ENCODE results near the gene RAD51B. TPM values are rescaled to one million over a fixed set of nuclear protein-coding genes. Genes with fewer than 3 reads are reported as not detected.

RAD51B gene
- total RNA-seq, 1 experiment from 2014 or later: 14.2 TPM

GRCh38 chr14:67879026-67879425 is 59.4 kb downstream of the RAD51B start (continued):
- TF ChIP-seq, protein P1, sequence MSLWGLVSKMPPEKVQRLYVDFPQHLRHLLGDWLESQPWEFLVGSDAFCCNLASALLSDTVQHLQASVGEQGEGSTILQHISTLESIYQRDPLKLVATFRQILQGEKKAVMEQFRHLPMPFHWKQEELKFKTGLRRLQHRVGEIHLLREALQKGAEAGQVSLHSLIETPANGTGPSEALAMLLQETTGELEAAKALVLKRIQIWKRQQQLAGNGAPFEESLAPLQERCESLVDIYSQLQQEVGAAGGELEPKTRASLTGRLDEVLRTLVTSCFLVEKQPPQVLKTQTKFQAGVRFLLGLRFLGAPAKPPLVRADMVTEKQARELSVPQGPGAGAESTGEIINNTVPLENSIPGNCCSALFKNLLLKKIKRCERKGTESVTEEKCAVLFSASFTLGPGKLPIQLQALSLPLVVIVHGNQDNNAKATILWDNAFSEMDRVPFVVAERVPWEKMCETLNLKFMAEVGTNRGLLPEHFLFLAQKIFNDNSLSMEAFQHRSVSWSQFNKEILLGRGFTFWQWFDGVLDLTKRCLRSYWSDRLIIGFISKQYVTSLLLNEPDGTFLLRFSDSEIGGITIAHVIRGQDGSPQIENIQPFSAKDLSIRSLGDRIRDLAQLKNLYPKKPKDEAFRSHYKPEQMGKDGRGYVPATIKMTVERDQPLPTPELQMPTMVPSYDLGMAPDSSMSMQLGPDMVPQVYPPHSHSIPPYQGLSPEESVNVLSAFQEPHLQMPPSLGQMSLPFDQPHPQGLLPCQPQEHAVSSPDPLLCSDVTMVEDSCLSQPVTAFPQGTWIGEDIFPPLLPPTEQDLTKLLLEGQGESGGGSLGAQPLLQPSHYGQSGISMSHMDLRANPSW (CRISPR knock-in tag; conservative IDR thresholded peaks at IDR 0.05; ENCODE audit: low read depth): no peak
- TF ChIP-seq, protein P2, sequence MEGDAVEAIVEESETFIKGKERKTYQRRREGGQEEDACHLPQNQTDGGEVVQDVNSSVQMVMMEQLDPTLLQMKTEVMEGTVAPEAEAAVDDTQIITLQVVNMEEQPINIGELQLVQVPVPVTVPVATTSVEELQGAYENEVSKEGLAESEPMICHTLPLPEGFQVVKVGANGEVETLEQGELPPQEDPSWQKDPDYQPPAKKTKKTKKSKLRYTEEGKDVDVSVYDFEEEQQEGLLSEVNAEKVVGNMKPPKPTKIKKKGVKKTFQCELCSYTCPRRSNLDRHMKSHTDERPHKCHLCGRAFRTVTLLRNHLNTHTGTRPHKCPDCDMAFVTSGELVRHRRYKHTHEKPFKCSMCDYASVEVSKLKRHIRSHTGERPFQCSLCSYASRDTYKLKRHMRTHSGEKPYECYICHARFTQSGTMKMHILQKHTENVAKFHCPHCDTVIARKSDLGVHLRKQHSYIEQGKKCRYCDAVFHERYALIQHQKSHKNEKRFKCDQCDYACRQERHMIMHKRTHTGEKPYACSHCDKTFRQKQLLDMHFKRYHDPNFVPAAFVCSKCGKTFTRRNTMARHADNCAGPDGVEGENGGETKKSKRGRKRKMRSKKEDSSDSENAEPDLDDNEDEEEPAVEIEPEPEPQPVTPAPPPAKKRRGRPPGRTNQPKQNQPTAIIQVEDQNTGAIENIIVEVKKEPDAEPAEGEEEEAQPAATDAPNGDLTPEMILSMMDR (IDR thresholded peaks at IDR 0.05): no peak
- TF ChIP-seq E2F5 (CRISPR knock-in tag; IDR thresholded peaks at IDR 0.05) (no peak), IRF1 (CRISPR knock-in tag; IDR thresholded peaks at IDR 0.05) (no peak), GABPB1 (CRISPR knock-in tag; IDR thresholded peaks at IDR 0.05) (no peak)

DNA sequence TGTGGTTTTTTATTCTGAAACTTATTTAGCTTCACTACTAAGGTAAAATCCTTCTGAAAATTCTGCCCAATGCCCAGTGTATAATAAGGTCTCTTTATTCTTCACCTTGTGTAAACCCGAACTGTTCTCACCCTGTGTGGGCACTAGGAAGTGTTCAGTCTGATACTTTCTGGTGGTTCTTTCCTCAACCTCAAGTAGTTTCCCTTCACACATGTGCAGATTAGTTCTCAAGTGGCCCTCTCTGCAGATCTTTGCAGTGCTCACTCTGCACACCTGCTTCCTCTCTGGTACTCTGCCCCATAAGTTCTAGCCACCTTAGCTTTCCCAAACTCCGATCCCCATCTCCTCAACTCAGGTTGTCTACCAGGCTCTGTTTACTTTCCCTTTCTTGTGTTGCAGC is 61.6 kb downstream of the RAD51B start:
- ATAC-seq (no peak), DNase-seq (ENCODE audit: low spot score) (no peak)
- H3K4me3 Mint-ChIP-seq: no peak overlapping the region
- peak overlapping the region; percentile 0; the same call in 1 of the 2 replicates for H3K27ac Mint-ChIP-seq
- CTCF ChIA-PET: interaction anchor here (0.9 kb wide), 1 partner anchor 53 kb away, joined by 4 read pairs; no protein-coding TSS in a partner anchor
- TF ChIP-seq ESRRA (CRISPR knock-in tag; IDR thresholded peaks at IDR 0.05; ENCODE audit: borderline replicate concordance) (no peak), NR3C1 (CRISPR knock-in tag; conservative IDR thresholded peaks at IDR 0.05; ENCODE audit: low read depth) (no peak), USF1 (CRISPR knock-in tag; IDR thresholded peaks at IDR 0.05) (no peak)
- TF ChIP-seq, protein P3, sequence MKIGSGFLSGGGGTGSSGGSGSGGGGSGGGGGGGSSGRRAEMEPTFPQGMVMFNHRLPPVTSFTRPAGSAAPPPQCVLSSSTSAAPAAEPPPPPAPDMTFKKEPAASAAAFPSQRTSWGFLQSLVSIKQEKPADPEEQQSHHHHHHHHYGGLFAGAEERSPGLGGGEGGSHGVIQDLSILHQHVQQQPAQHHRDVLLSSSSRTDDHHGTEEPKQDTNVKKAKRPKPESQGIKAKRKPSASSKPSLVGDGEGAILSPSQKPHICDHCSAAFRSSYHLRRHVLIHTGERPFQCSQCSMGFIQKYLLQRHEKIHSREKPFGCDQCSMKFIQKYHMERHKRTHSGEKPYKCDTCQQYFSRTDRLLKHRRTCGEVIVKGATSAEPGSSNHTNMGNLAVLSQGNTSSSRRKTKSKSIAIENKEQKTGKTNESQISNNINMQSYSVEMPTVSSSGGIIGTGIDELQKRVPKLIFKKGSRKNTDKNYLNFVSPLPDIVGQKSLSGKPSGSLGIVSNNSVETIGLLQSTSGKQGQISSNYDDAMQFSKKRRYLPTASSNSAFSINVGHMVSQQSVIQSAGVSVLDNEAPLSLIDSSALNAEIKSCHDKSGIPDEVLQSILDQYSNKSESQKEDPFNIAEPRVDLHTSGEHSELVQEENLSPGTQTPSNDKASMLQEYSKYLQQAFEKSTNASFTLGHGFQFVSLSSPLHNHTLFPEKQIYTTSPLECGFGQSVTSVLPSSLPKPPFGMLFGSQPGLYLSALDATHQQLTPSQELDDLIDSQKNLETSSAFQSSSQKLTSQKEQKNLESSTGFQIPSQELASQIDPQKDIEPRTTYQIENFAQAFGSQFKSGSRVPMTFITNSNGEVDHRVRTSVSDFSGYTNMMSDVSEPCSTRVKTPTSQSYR (CRISPR knock-in tag; IDR thresholded peaks at IDR 0.05): no peak
- POLR2A ChIA-PET: no interaction called here
- no peaks in the 10 kb centered on the region for H3K36me3 Mint-ChIP-seq
- no peaks in the 10 kb centered on the region for H3K27me3 Mint-ChIP-seq (ENCODE audit: low read depth)
- H3K9me3 Mint-ChIP-seq: no peaks in the 10 kb centered on the region
- peaks cover 13% of the 10 kb centered on the region for H3K4me1 Mint-ChIP-seq

GRCh38 chr14:67882986-67883555 is 63.5 kb downstream of the RAD51B start:
- POLR2A ChIA-PET: interaction anchor here (0.6 kb wide), 2 partner anchors 13 to 1097 kb away, joined by 3 read pairs; no protein-coding TSS in a partner anchor
- no peak for ATAC-seq
- TF ChIP-seq ATF2 (CRISPR knock-in tag; IDR thresholded peaks at IDR 0.05; ENCODE audit: borderline replicate concordance, low read depth): no peak
- no peak for TF ChIP-seq JAZF1 (CRISPR knock-in tag; IDR thresholded peaks at IDR 0.05)
- TF ChIP-seq ATF1 (CRISPR knock-in tag; IDR thresholded peaks at IDR 0.05): no peak
- no peak for TF ChIP-seq NFYB (CRISPR knock-in tag; conservative IDR thresholded peaks at IDR 0.05; ENCODE audit: low read depth)
- no peak for TF ChIP-seq TEAD4 (CRISPR knock-in tag; IDR thresholded peaks at IDR 0.05)
- TF ChIP-seq ZNF317 (CRISPR knock-in tag; IDR thresholded peaks at IDR 0.05; ENCODE audit: borderline replicate concordance, low read depth): no peak
- no peak for TF ChIP-seq IRF1 (CRISPR knock-in tag; IDR thresholded peaks at IDR 0.05)
- TF ChIP-seq NFATC4 (CRISPR knock-in tag; IDR thresholded peaks at IDR 0.05): no peak
- TF ChIP-seq GABPB1 (CRISPR knock-in tag; IDR thresholded peaks at IDR 0.05): no peak
- no peak for TF ChIP-seq E2F4 (CRISPR knock-in tag; IDR thresholded peaks at IDR 0.05; ENCODE audit: borderline replicate concordance, low read depth)
- no peak for TF ChIP-seq CREM (CRISPR knock-in tag; IDR thresholded peaks at IDR 0.05)

More at GRCh38 chr14:67882986-67883555, 63.5 kb downstream of the RAD51B start:
- H3K27ac Mint-ChIP-seq: peak overlapping the region; percentile 23
- no peaks in the 10 kb centered on the region for H3K9me3 Mint-ChIP-seq
- H3K27me3 Mint-ChIP-seq (ENCODE audit: low read depth): no peaks in the 10 kb centered on the region
- no peak for DNase-seq (ENCODE audit: low spot score)
- H3K36me3 Mint-ChIP-seq: no peaks in the 10 kb centered on the region
- no peak overlapping the region for H3K4me3 Mint-ChIP-seq
- peaks cover 13% of the 10 kb centered on the region for H3K4me1 Mint-ChIP-seq
- CTCF ChIA-PET: interaction anchor here (0.7 to 2.8 kb wide), 3 partner anchors 51 to 961 kb away, joined by 6 to 11 read pairs (median 6); no protein-coding TSS in a partner anchor
